H1 (cell line): Measurements from ENCODE around the gene CXCL5. TPM values are rescaled to one million over a fixed set of nuclear protein-coding genes. Genes with fewer than 3 reads are reported as not detected.

ENCODE experiments used
- CEBPB ChIP-seq: IDR thresholded peaks from 2 replicates; pipeline ENCODE4 v1.6.1; 2012; ENCODE audit warnings: low read depth, low read length
- CHD1 ChIP-seq: IDR thresholded peaks from 2 replicates; pipeline ENCODE4 v1.6.1; 2012; ENCODE audit warnings: low read depth, low read length, improper control_type of control experiment
- CREB1 ChIP-seq: IDR thresholded peaks from 2 replicates; pipeline ENCODE4 v1.6.1; 2012; ENCODE audit warnings: inconsistent platforms
- EP300 ChIP-seq, 2 experiments: IDR thresholded peaks; 1 replicate in 1 of 2; 2 replicates in 1 of 2; pipeline ENCODE4 v1.6.1; 2011 to 2012; ENCODE audit warnings: low read depth in 2 of 2, low read length in 2 of 2, mild to moderate bottlenecking in 2 of 2, borderline replicate concordance in 1 of 2, inconsistent platforms in 1 of 2, moderate library complexity in 1 of 2
- GTF2F1 ChIP-seq: IDR thresholded peaks from 2 replicates; pipeline ENCODE4 v1.6.1; 2012; ENCODE audit warnings: low read depth, low read length, improper control_type of control experiment, borderline replicate concordance
- JUN ChIP-seq: IDR thresholded peaks from 2 replicates; pipeline ENCODE4 v1.6.1; 2011; ENCODE audit warnings: low read depth, mild to moderate bottlenecking, improper control_type of control experiment, low read length
- JUND ChIP-seq: IDR thresholded peaks from 2 replicates; pipeline ENCODE4 v1.6.1; 2011; ENCODE audit warnings: mild to moderate bottlenecking, improper control_type of control experiment, low read length
- KDM5A ChIP-seq: fragments of 200-600 bp; IDR thresholded peaks from 2 replicates; pipeline ENCODE4 v1.7.1; 2012; ENCODE audit warnings: mild to moderate bottlenecking, low read length, inconsistent platforms, mixed read lengths
- RAD21 ChIP-seq, 2 experiments: IDR thresholded peaks in 1 of 2; conservative IDR thresholded peaks in 1 of 2; 2 replicates each; pipeline ENCODE4 v1.6.1; 2011; ENCODE audit warnings: low read depth in 2 of 2, low read length in 2 of 2, improper control_type of control experiment in 1 of 2, inconsistent platforms in 1 of 2, mild to moderate bottlenecking in 1 of 2, moderate library complexity in 1 of 2
- RBBP5 ChIP-seq: IDR thresholded peaks from 2 replicates; pipeline ENCODE4 v1.7.1; 2012; ENCODE audit warnings: low read depth, mild to moderate bottlenecking, inconsistent platforms, low read length, moderate library complexity, borderline replicate concordance
- RFX5 ChIP-seq: IDR thresholded peaks from 2 replicates; pipeline ENCODE4 v1.6.1; 2011; ENCODE audit warnings: low read depth, low read length, improper control_type of control experiment, borderline replicate concordance
- RNF2 ChIP-seq: fragments of 200-900, 300-1000 bp; sonication (generic); IDR thresholded peaks from 2 replicates; pipeline ENCODE4 v1.7.1; 2016; ENCODE audit warnings: borderline replicate concordance, low read depth, mild to moderate bottlenecking, antibody characterized with exemption, low read length; ENCODE audit not compliant: poor library complexity, severe bottlenecking; ENCODE audit errors: missing control alignments
- SIN3A ChIP-seq, 2 experiments: IDR thresholded peaks in 1 of 2; conservative IDR thresholded peaks in 1 of 2; 2 replicates each; pipeline ENCODE4 v1.6.1; 2011 to 2012; ENCODE audit warnings: low read length in 2 of 2, improper control_type of control experiment in 1 of 2, low read depth in 1 of 2, mild to moderate bottlenecking in 1 of 2
- SRF ChIP-seq: IDR thresholded peaks from 2 replicates; pipeline ENCODE4 v1.6.1; 2011; ENCODE audit warnings: mild to moderate bottlenecking, low read depth, low read length, moderate library complexity
- TAF1 ChIP-seq: IDR thresholded peaks from 2 replicates; pipeline ENCODE4 v1.6.1; 2011; ENCODE audit warnings: mild to moderate bottlenecking, low read depth, low read length
- TEAD4 ChIP-seq: IDR thresholded peaks from 2 replicates; pipeline ENCODE4 v1.6.1; 2012; ENCODE audit warnings: low read depth, low read length, inconsistent platforms, mixed read lengths
- polyA plus RNA-seq, 7 experiments: library from polyadenylated mRNA; depleted of rRNA in 3 of 7; stranded (reverse) in 5 of 7; unstranded in 2 of 7; fragments of >200 nt in 5 of 7; fragments of 200-250 nt in 2 of 7; gene quantifications; 1 replicate in 5 of 7; 2 replicates in 1 of 7; 4 replicates in 1 of 7; pipeline versions ENCODE4 v1.2.1 to v1.2.3, GENCODE V29; 2011 to 2013; ENCODE audit warnings: missing spikeins in 2 of 7, mixed read lengths in 2 of 7
- total RNA-seq: library from RNA; stranded (reverse); fragmentation: NEBNext Ultra II Directional; extraction: Animal tissue kit (Norgen Biotek cat#: 25700); gene quantifications from 2 replicates; pipeline ENCODE4 v1.2.1, GENCODE V29; 2021
- TF ChIP-seq, protein P1 (sequence below): IDR thresholded peaks from 2 replicates; pipeline ENCODE4 v1.6.1; 2012; ENCODE audit warnings: inconsistent platforms
- TF ChIP-seq, protein P2 (sequence below): IDR thresholded peaks from 2 replicates; pipeline ENCODE4 v1.6.1; 2011; ENCODE audit warnings: low read length, improper control_type of control experiment

Gene CXCL5
- total and polyA plus RNA-seq, 2 of the 8 experiments (the other 6 are each of a cell fraction or from before 2014, with no cell fraction given), result 10.9 to 15.6 TPM

DNA sequence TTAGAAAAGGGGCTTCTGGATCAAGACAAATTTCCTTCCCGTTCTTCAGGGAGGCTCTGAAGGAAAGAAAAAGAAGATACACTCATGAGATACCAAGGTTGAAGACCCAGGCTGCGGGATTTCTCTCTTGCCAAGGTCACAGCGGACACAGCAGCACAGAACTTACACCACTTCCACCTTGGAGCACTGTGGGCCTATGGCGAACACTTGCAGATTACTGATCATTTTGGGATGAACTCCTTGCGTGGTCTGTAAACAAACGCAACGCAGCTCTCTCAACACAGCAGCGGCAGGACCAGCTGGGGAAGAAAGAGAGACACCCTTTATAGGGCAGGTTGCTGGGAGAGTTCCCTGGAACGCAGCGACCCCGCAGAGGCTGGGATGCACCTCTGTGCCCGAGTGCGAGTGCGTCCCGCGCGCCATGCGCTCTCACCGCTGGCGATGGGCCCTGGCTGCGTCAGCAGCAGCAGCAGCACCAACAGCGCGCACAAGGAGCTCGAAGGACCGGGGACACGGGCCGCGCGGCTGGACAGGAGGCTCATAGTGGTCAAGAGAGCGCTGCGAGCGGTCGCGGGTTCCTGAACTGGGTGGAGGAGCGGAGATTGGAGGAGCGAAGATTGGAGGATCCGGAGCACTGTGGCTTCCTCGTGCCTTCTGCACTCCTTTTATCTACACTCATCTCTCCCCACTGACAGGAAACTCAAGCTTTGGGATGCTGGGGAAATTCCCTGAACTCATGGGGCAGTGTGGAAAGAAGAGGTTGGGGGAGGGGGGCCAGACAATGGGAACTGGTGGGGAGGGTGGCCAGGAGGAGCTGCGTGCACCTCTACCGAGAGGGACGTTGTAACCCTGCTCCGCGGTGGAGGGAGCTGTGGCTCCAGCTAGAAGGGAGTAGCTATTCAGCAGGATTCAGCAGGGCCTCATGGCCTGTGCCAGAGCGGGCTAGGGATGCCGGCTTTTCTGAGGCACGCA is at the start of gene CXCL5 (continued):
- TF ChIP-seq RBBP5 (peak; percentile 87; the same call in 1 of the 2 replicates), TAF1 (peak; percentile 67), EP300 (IDR thresholded peaks at IDR 0.05; ENCODE audit: borderline replicate concordance in 1 of 2, low read depth in 2 of 2, low read length in 2 of 2) (peak in 1 of 2 experiments; percentile 52; a peak in 1 of 3 replicates), SRF (no peak), CREB1 (peak; percentile 45), RNF2 (peak; percentile 45), RFX5 (no peak), CHD1 (no peak), RAD21 (IDR thresholded peaks at IDR 0.05 in 1 of 2, conservative IDR thresholded peaks at IDR 0.05 in 1 of 2; ENCODE audit: low read depth in 2 of 2, low read length in 2 of 2) (peak; percentile 72), SIN3A (conservative IDR thresholded peaks at IDR 0.05 in 1 of 2, IDR thresholded peaks at IDR 0.05 in 1 of 2; ENCODE audit: low read depth in 1 of 2, low read length in 2 of 2) (no peak), KDM5A (no peak), CEBPB (no peak), JUND (no peak), GTF2F1 (peak; percentile 41; the same call in 1 of the 2 replicates), JUN (no peak), TEAD4 (peak; percentile 46; the same call in 1 of the 2 replicates)
- TF ChIP-seq, protein P1, sequence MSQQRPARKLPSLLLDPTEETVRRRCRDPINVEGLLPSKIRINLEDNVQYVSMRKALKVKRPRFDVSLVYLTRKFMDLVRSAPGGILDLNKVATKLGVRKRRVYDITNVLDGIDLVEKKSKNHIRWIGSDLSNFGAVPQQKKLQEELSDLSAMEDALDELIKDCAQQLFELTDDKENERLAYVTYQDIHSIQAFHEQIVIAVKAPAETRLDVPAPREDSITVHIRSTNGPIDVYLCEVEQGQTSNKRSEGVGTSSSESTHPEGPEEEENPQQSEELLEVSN, result peak; percentile 88
- TF ChIP-seq, protein P2, sequence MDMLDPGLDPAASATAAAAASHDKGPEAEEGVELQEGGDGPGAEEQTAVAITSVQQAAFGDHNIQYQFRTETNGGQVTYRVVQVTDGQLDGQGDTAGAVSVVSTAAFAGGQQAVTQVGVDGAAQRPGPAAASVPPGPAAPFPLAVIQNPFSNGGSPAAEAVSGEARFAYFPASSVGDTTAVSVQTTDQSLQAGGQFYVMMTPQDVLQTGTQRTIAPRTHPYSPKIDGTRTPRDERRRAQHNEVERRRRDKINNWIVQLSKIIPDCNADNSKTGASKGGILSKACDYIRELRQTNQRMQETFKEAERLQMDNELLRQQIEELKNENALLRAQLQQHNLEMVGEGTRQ, result no peak
